Activated T-cell treated with anti-CD3 and anti-CD28 coated beads for 24 hours (primary cell): ENCODE measurements around the gene DCTD.
A peak's percentile ranks its signal among the peaks of the same experiment; 100 is the strongest.
"Not testable (repeated sequence)": the region's sequence is repeated elsewhere in the genome, so short reads cannot be mapped to it uniquely, and the experiment has no call there.

Experiments used
- DNase-seq: peaks from one replicate; pipeline ENCODE4 v3.0.0-alpha.2; 2020; ENCODE audit warnings: low read depth

Gene DCTD

GRCh38 chr4:182921608-182922007 lies 4.4 kb upstream of the DCTD start:
- DNase-seq: no peak

GRCh38 chr4:182920676-182921075 lies 3.5 kb upstream of the DCTD start:
- DNase-seq: no peak

DNA sequence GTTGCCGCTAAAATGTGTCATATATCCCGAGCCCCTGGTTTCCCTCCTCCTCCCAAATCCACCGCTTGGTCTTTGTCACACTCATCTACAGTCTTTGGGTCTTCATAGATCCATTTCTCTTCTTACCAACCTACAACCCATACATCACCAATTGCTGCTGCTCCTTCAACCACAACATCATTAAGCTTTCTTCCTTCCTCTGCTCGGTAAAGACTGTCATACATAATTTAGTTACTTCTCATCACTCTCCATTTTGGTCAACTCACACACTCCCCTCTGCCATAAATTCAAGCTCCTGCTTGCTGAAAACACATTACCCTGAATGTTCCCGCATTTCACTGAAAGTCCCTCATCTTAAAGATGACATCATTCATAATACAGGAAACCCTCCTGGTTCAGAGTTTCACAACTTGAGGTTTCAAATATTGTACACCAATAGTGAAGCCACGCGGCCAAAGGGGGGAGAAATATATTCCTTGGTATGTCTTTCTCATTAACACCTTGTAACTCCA lies 1.7 kb upstream of the DCTD start:
- peak; percentile 8 for DNase-seq

DNA sequence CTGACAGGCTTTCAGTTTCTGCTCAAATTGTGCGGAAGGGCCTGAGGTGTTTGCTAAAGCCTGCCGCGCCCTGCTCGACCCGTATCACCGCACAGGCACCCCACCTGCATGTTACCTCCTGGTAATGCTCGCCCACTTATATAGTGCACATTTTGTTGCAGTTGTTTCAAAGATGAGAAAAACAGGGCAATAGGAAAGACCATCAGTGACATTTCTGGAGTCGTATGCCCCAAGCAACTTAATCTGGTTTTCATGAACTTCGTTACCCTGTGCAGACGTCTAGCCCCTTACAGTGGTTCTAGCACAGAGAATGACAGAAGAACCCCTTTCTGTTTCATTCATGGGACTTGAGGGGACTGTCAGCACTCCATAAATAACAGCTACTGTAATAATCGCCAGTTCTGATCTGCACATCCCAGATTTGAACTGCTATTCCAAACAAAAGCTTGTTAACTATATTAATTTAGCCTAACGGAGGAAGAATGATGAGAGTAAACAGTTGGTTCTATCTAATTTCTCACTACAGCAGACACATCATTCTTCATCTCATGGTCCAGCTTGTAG lies 940 bp upstream of the DCTD start:
- no peak for DNase-seq

DNA sequence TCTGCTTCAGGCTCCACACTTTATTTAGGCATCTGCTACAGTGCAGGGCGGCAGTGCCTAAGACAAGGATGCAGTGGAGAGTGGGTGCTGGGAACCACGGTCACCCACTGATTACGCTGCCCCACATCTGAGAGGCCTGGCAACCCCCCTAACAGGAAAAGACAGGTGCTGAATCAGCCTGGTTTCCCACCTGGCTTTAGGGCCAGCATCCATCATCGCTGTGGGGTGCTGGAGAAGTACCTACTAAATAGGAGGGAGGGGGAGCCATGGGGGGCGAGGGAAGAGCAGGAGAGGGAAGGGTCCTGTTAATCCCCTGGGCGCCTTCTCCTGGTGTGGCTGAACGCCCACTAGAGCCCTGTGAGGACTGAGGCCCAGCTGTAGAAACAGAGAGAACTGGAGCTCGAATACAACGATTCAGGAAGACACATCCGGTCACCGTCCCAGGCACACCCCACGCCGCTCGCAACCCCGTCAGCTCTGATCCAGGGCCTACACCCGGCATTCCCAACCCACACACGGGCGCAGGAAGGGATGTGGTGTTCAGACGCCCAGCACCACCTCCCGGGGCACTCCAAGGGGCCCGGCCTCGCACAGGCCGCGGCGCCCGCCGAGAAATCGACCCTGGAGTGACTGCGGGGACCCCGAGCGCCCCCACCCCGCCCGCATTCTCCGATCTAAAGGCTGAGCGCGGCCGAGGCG lies 554 bp downstream of the DCTD start:
- DNase-seq: peak; percentile 22

- no peak for DNase-seq
These were observed 2.8 kb downstream of the DCTD start for GRCh38 chr4:182914357-182914756.

DNA sequence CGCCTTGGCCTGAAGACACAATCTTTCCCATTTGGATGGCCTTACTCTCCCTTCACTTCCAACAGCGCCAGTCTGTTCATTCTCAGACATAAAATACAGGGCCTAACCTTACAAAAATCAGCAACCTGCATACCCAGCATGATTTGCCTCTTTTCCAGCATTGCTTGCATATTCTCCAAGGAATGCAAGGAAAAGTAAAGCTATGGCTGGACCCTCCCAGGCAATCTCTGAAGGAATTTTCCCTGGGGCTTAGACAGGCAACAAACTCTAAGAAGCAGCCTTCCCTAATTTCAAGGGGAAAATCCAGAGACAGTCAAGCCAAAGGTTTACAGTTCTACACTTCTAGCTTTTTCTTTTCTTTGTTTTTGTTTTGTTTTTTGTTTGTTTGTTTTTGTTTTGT lies 3.6 kb downstream of the DCTD start:
- DNase-seq: no peak

GRCh38 chr4:182913036-182913435 lies 4.2 kb downstream of the DCTD start:
- no peak for DNase-seq

- no peak for DNase-seq
These were observed 9.1 kb downstream of the DCTD start for GRCh38 chr4:182908124-182908523.

DNA sequence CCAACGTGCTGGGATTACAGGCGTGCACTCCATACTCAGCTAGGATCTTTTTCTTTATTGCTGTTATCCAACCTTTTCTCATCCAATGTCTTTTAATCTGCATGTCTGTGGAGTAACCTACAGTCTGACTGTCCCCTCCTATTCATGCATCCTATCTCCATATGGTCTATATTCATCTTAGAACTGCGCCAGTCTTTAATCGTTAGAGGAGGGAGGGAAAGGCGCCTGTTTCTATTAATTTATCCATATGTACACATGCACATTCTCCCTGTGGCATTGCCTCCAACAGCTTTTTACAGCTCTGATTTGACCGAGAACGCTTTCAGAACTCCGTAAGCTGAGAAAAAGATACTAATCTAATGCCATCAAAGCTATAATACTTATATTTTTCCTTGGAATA lies 9.8 kb downstream of the DCTD start:
- no peak for DNase-seq

- DNase-seq: no peak
These were observed 10.4 kb downstream of the DCTD start for GRCh38 chr4:182906786-182907185.

DNA sequence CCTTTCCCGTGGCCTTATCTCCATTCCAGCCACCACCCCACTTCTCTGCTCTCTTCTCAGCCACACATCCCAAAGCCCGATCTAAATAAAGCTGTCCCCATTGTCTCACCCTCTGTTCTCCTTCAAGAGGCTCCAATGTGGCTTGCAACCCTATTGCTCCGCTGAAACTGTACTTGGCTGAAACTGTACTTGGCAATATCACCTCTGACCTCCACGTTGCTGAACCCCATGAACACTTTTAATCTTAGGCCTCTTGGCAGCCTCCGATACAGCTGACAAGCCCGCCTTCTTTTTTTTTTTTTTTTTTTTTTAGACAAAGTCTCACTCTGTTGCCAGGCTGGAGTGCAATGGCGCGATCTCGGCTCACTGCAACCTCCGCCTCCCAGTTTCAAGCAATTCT lies 12.1 kb downstream of the DCTD start:
- no peak for DNase-seq

DNA sequence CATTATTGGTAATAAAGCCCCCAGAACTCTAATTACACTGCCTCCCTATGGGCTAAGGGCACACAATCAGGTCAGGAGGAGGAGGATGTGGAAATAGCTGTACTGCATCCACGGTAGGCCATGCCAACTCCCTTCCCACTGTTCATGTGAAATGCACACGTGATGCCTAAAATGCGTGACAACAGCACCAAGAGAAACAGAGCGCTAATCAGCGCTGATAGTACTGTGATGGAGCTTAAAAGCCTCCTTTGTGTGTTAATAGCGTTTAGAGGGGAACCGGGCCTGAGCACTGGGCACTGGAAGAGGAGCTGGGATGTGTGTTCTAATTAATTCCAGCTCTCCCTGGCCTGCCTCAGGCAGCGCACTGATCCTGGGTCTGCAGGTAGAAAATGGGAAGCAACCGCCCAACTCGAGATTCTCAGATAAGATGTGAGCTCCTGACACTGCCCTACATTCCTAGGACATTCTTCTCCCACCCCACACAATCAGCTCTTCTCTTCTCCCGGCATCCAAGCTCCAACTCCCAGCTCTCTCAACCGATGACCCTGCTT lies 12.9 kb downstream of the DCTD start:
- no peak for DNase-seq

GRCh38 chr4:182903013-182903412 lies 14.2 kb downstream of the DCTD start:
- no peak for DNase-seq

DNA sequence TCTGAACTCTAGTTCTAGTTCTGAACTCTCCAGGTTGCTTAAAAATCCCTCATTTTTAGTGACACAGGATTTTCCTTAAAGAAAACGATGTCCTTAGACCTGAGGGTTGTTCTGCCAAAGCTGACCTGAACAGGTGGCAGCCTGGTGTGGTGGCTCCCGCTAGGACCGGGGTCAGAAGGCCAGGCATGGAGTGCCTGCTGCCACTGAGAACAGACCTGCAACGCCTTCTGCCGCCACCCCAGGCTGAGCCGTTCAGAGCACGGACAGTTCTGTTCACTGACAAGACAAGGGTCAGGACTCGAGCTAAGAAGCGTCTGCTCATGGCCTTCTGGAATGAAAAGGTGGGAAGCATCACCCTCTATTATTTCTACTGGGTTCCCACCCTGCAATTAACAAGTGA lies 15.8 kb downstream of the DCTD start:
- DNase-seq: no peak

- not testable (repeated sequence) for DNase-seq
These were observed 17.2 kb downstream of the DCTD start for GRCh38 chr4:182900021-182900420.

GRCh38 chr4:182898479-182898799 lies 18.7 kb downstream of the DCTD start:
- DNase-seq: no peak

GRCh38 chr4:182897601-182898478 lies 19.3 kb downstream of the DCTD start:
- no peak for DNase-seq

GRCh38 chr4:182896421-182896820 lies 20.8 kb downstream of the DCTD start:
- no peak for DNase-seq

- DNase-seq: no peak
These were observed 21.3 kb downstream of the DCTD start for GRCh38 chr4:182895791-182896292.

- DNase-seq: no peak
These were observed 22.4 kb downstream of the DCTD start for GRCh38 chr4:182894681-182895275.

DNA sequence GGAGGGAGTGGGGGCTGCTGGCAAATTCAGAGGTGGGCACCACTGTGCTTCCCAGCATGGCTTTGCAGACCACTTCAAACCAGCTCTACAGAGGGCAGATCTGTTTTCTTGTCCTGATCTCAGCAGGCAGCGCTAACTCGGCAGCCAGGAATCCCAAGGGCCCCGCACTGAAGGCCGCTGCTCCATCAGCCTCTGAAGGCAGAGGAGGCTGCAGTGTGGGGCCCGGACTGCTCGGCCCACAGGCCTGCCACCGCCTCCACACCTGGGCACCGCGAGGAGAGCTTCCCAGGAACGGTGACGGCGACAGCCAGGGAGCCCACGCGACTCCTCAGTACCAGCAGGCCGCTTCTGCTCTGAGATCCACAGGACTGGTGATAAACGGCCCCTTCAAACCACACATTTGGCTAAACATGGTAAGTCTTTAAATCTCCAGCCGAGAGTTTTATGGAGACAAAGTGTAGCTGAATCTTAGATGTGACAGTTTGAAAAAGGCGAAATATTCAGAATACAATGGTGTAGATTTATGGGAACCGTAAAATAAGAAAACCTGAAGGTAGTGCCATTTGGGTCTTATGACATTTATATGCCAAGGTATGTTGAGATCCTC lies 23.6 kb downstream of the DCTD start:
- no peak for DNase-seq
